Osteocyte (in vitro differentiated cells): ENCODE data around the gene LHX6. TPM values are rescaled to one million over a fixed set of nuclear protein-coding genes. Genes with fewer than 3 reads are reported as not detected.

Source experiments
- DNase-seq: peaks from one replicate; pipeline ENCODE4 v3.0.0; 2021; ENCODE audit warnings: mixed read lengths; ENCODE audit not compliant: unreplicated experiment; ENCODE audit errors: extremely low spot score
- H3K27ac Mint-ChIP-seq: one replicate; pipeline ENCODE4 v1.8.0; 2021; ENCODE audit warnings: mild to moderate bottlenecking, mixed read lengths; ENCODE audit not compliant: unreplicated experiment
- H3K27me3 Mint-ChIP-seq: one replicate; pipeline ENCODE4 v1.8.0; 2021; ENCODE audit warnings: mixed read lengths; ENCODE audit not compliant: unreplicated experiment
- H3K36me3 Mint-ChIP-seq: one replicate; pipeline ENCODE4 v1.8.0; 2021; ENCODE audit warnings: mixed read lengths; ENCODE audit not compliant: unreplicated experiment
- H3K4me1 Mint-ChIP-seq: one replicate; pipeline ENCODE4 v1.8.0; 2021; ENCODE audit warnings: mixed read lengths; ENCODE audit not compliant: unreplicated experiment
- H3K4me3 Mint-ChIP-seq: one replicate; pipeline ENCODE4 v1.8.0; 2021; ENCODE audit warnings: mild to moderate bottlenecking, moderate library complexity, mixed read lengths; ENCODE audit not compliant: unreplicated experiment
- H3K9me3 Mint-ChIP-seq: one replicate; pipeline ENCODE4 v1.8.0; 2021; ENCODE audit warnings: mixed read lengths; ENCODE audit not compliant: unreplicated experiment
- CTCF ChIP-seq: fragments of 200-600 bp; sonication (generic); IDR thresholded peaks from 2 replicates; pipeline ENCODE4 v1.5.0; 2021; ENCODE audit warnings: antibody characterized with exemption, mild to moderate bottlenecking, moderate library complexity
- total RNA-seq: library from RNA; stranded (reverse); gene quantifications from 2 replicates; pipeline ENCODE4 v1.2.1, GENCODE V29; 2021

The LHX6 gene
- total RNA-seq, 1 donor from 2014 or later, result not detected

GRCh38 chr9:122228191-122228567 is 578 bp downstream of the LHX6 start:
- Mint-ChIP-seq H3K4me3 (peak overlapping the region; percentile 64), H3K27ac (no peak overlapping the region), H3K9me3 (no peaks in the 10 kb centered on the region), H3K36me3 (no peaks in the 10 kb centered on the region), H3K27me3 (peaks cover 57% of the 10 kb centered on the region), H3K4me1 (peaks cover 13% of the 10 kb centered on the region)
- peak; percentile 68 for DNase-seq
- no peak for TF ChIP-seq CTCF

GRCh38 chr9:122227575-122227900 is 1.2 kb downstream of the LHX6 start:
- H3K27ac Mint-ChIP-seq, result no peak overlapping the region

GRCh38 chr9:122226758-122227574 is 1.8 kb downstream of the LHX6 start:
- Mint-ChIP-seq H3K4me1 (peaks cover 13% of the 10 kb centered on the region), H3K4me3 (peak overlapping the region; percentile 23), H3K27me3 (peaks cover 63% of the 10 kb centered on the region), H3K9me3 (no peaks in the 10 kb centered on the region), H3K36me3 (no peaks in the 10 kb centered on the region), H3K27ac (no peak overlapping the region)
- no peak for TF ChIP-seq CTCF
- DNase-seq, result peak; percentile 78

More at GRCh38 chr9:122227575-122227900, 1.2 kb downstream of the LHX6 start:
- no peak for DNase-seq
- H3K4me3 Mint-ChIP-seq, result peak overlapping the region; percentile 39
- H3K27me3 Mint-ChIP-seq, result peaks cover 58% of the 10 kb centered on the region
- no peaks in the 10 kb centered on the region for H3K9me3 Mint-ChIP-seq
- TF ChIP-seq CTCF, result no peak
- H3K4me1 Mint-ChIP-seq, result peaks cover 13% of the 10 kb centered on the region
- H3K36me3 Mint-ChIP-seq, result no peaks in the 10 kb centered on the region

GRCh38 chr9:122226142-122226757 is 2.5 kb downstream of the LHX6 start:
- Mint-ChIP-seq H3K9me3 (no peaks in the 10 kb centered on the region), H3K36me3 (no peaks in the 10 kb centered on the region), H3K4me3 (no peak overlapping the region), H3K27me3 (peaks cover 64% of the 10 kb centered on the region), H3K27ac (no peak overlapping the region), H3K4me1 (peaks cover 13% of the 10 kb centered on the region)
- no peak for DNase-seq
- no peak for TF ChIP-seq CTCF
